Activated CD8-positive, alpha-beta memory T cell treated with anti-CD3 and anti-CD28 coated beads, Interleukin-2, amount 10 ng/mL, durations not matched to agents 7 days and 5 days (primary cell): ENCODE measurements around the gene CCDC126. TPM values are rescaled to one million over a fixed set of nuclear protein-coding genes. Genes with fewer than 3 reads are reported as not detected.

ENCODE experiments used
- ATAC-seq: fragments of 150-1000 bp; cut with Tn5 transposase; one replicate; pipeline ENCODE4 v1.10.0; 2021; ENCODE audit warnings: moderate library complexity
- CTCF ChIA-PET: fragments of 350-600 bp; sonication (Branson Sonifier 250); formaldehyde crosslinking; loops from one replicate; lab custom pipeline; 2021; ENCODE audit warnings: antibody characterized with exemption; lab: Charles Lee
- DNase-seq: peaks from one replicate; pipeline ENCODE4 v3.0.0-alpha.2; 2020
- H3K27ac Mint-ChIP-seq: one replicate; pipeline ENCODE4 v1.8.0; 2021; ENCODE audit warnings: mild to moderate bottlenecking, mixed read lengths
- H3K27me3 Mint-ChIP-seq: one replicate; pipeline ENCODE4 v1.8.0; 2021; ENCODE audit warnings: mixed read lengths
- H3K36me3 Mint-ChIP-seq: one replicate; pipeline ENCODE4 v1.8.0; 2021; ENCODE audit warnings: mild to moderate bottlenecking, mixed read lengths
- H3K4me1 Mint-ChIP-seq: one replicate; pipeline ENCODE4 v1.8.0; 2021; ENCODE audit warnings: mixed read lengths
- H3K4me3 Mint-ChIP-seq: one replicate; pipeline ENCODE4 v1.8.0; 2021; ENCODE audit warnings: mild to moderate bottlenecking, moderate library complexity, mixed read lengths
- H3K9me3 Mint-ChIP-seq: one replicate; pipeline ENCODE4 v1.8.0; 2022; ENCODE audit warnings: low read depth, mixed read lengths
- total RNA-seq, 2 experiments: library from RNA; stranded (reverse); gene quantifications; one replicate each; pipeline ENCODE4 v1.2.3, GENCODE V29; 2021

The CCDC126 gene
- total RNA-seq, 2 experiments from 2014 or later = 8.0 to 8.1 TPM

GRCh38 chr7:23603632-23604295, 6.6 kb downstream of the CCDC126 start:
- ATAC-seq (no peak), DNase-seq (no peak)
- no peaks in the 10 kb centered on the region for H3K9me3 Mint-ChIP-seq
- H3K4me1 Mint-ChIP-seq = peaks cover 9% of the 10 kb centered on the region
- no peak overlapping the region for H3K4me3 Mint-ChIP-seq
- H3K27me3 Mint-ChIP-seq = no peaks in the 10 kb centered on the region
- CTCF ChIA-PET = interaction anchor here (1.5 kb wide), 1 partner anchor 9 kb away, joined by 3 read pairs; no protein-coding TSS in a partner anchor
- peaks cover 5% of the 10 kb centered on the region for H3K36me3 Mint-ChIP-seq
- no peak overlapping the region for H3K27ac Mint-ChIP-seq

DNA sequence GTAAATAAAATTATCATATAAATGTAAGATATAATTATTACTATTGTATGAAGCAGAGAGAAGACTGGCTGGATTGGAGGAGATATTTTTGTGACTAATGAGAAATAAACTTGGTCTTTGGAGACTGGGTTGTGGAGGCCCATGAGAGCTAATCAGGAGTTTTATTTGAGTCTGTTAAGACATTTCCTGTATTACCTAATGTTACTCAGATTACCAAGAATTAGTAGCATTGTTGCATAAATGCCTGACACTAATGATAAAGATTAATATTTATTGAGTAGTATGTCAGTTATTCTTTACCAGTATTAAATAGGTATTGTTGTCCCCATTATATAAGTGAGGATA, 7.1 kb downstream of the CCDC126 start:
- CTCF ChIA-PET = interaction anchor here (1.5 kb wide), 1 partner anchor 10 kb away, joined by 3 read pairs; no protein-coding TSS in a partner anchor
- Mint-ChIP-seq H3K4me1 (peaks cover 5% of the 10 kb centered on the region), H3K27me3 (no peaks in the 10 kb centered on the region), H3K27ac (no peak overlapping the region), H3K4me3 (no peak overlapping the region), H3K9me3 (no peaks in the 10 kb centered on the region), H3K36me3 (peaks cover 5% of the 10 kb centered on the region)
- ATAC-seq (no peak), DNase-seq (no peak)

GRCh38 chr7:23607130-23607529, 9.9 kb downstream of the CCDC126 start:
- Mint-ChIP-seq H3K4me3 (no peak overlapping the region), H3K36me3 (peaks cover 9% of the 10 kb centered on the region), H3K9me3 (no peaks in the 10 kb centered on the region), H3K4me1 (no peaks in the 10 kb centered on the region), H3K27ac (no peak overlapping the region), H3K27me3 (no peaks in the 10 kb centered on the region)
- CTCF ChIA-PET = no interaction called here
- DNase-seq (no peak), ATAC-seq (no peak)

DNA sequence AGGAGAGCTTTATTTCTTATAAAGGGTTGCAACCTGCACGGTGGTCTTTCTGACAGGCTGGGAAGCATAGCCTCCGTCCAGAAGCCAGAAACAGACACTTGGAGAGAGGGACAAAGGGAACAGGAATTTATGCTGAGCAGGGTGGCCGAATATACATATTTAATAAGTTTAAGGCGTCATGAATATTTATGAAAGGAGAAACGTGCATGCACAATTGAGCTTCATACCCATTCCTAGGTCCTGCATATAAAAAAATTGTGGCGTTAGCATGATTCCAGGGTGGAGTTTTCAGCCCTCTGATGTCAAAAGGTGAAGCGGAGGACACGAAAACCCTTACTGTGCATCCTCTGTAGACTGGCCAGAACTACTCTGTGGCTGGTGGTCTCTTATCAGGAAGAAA, 10.7 kb downstream of the CCDC126 start:
- ATAC-seq (no peak), DNase-seq (no peak)
- Mint-ChIP-seq H3K4me3 (no peak overlapping the region), H3K4me1 (no peaks in the 10 kb centered on the region), H3K36me3 (peaks cover 12% of the 10 kb centered on the region), H3K9me3 (no peaks in the 10 kb centered on the region), H3K27me3 (no peaks in the 10 kb centered on the region), H3K27ac (no peak overlapping the region)
- CTCF ChIA-PET = no interaction called here

GRCh38 chr7:23615331-23615730, 18.1 kb downstream of the CCDC126 start:
- Mint-ChIP-seq H3K27ac (no peak overlapping the region), H3K27me3 (no peaks in the 10 kb centered on the region), H3K4me3 (no peak overlapping the region), H3K4me1 (no peaks in the 10 kb centered on the region), H3K9me3 (peaks cover 11% of the 10 kb centered on the region), H3K36me3 (peaks cover 53% of the 10 kb centered on the region)
- ATAC-seq (no peak), DNase-seq (no peak)
- CTCF ChIA-PET = no interaction called here

DNA sequence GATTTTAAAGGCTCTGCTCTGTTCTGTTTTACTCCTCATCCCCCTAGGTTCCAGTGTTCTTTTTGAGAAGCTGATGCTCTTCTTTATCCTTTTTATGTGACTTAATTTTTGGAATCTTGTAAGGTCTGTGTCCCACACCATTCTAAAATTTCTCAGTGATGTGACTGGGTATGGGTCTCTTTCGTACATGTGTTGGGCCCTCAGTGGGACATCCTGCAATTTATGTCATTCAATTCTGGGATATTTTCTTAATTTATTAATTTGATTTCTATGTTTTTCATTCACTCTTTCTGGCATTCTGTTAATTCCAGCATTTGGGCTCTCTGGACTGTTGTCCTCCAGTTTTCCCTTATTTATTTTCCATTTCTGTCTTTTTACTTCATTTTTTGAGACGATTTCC, 19.4 kb downstream of the CCDC126 start:
- DNase-seq (no peak), ATAC-seq (no peak)
- Mint-ChIP-seq H3K27ac (no peak overlapping the region), H3K4me1 (no peaks in the 10 kb centered on the region), H3K9me3 (peaks cover 11% of the 10 kb centered on the region), H3K36me3 (peaks cover 50% of the 10 kb centered on the region), H3K4me3 (no peak overlapping the region), H3K27me3 (no peaks in the 10 kb centered on the region)
- CTCF ChIA-PET = no interaction called here

DNA sequence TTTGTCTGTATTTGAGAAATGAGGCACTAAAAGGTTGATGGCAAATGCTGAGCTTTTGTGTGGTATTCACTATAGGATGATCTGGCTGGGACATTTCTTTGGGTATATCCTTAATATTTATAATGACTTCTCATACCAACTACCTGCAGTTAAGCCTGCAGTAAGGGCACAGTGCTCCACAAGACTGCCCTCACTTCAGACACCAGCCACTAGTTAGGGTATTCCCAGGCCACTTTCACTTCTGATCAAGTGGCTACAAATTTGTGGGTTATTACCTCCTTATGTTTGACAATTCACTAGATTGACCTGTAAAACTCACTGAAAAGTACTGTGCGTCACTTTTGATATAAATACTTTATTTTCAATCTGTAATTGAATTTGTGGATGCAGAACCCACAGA, 20.3 kb downstream of the CCDC126 start:
- no peak overlapping the region for H3K4me3 Mint-ChIP-seq
- ATAC-seq = no peak
- no peak overlapping the region for H3K27ac Mint-ChIP-seq
- peaks cover 50% of the 10 kb centered on the region for H3K36me3 Mint-ChIP-seq
- H3K9me3 Mint-ChIP-seq = peaks cover 11% of the 10 kb centered on the region
- no peaks in the 10 kb centered on the region for H3K27me3 Mint-ChIP-seq
- CTCF ChIA-PET = no interaction called here
- H3K4me1 Mint-ChIP-seq = no peaks in the 10 kb centered on the region
- DNase-seq = no peak

- H3K27ac Mint-ChIP-seq = no peak overlapping the region
- no peaks in the 10 kb centered on the region for H3K27me3 Mint-ChIP-seq
- H3K4me1 Mint-ChIP-seq = no peaks in the 10 kb centered on the region
- no peak overlapping the region for H3K4me3 Mint-ChIP-seq
- peaks cover 11% of the 10 kb centered on the region for H3K9me3 Mint-ChIP-seq
- ATAC-seq (no peak), DNase-seq (no peak)
- CTCF ChIA-PET = no interaction called here
- H3K36me3 Mint-ChIP-seq = peaks cover 45% of the 10 kb centered on the region
Observed at GRCh38 chr7:23618241-23618640, 21.1 kb downstream of the CCDC126 start.

DNA sequence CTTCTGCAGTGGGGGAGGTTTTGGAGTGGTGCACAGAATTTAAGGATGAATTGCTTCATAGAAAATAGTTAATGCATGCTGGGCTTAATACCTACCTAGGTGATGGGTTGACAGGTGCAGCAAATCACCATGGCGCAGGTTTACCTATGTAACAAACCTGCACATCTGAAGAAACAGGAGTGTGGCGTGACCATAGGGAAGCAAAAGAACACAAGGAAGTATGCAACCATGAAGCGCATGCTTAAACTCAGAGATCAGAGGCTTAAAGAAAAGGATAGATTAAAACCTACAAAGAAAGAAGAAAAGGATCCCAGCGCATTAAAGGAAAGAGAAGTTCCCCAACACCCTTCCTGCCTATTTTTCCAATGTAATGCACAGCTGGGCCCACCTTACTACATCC, 22.0 kb downstream of the CCDC126 start:
- CTCF ChIA-PET = no interaction called here
- Mint-ChIP-seq H3K36me3 (peaks cover 39% of the 10 kb centered on the region), H3K27me3 (no peaks in the 10 kb centered on the region), H3K27ac (no peak overlapping the region), H3K9me3 (peaks cover 11% of the 10 kb centered on the region), H3K4me1 (no peaks in the 10 kb centered on the region), H3K4me3 (no peak overlapping the region)
- ATAC-seq (no peak), DNase-seq (no peak)

DNA sequence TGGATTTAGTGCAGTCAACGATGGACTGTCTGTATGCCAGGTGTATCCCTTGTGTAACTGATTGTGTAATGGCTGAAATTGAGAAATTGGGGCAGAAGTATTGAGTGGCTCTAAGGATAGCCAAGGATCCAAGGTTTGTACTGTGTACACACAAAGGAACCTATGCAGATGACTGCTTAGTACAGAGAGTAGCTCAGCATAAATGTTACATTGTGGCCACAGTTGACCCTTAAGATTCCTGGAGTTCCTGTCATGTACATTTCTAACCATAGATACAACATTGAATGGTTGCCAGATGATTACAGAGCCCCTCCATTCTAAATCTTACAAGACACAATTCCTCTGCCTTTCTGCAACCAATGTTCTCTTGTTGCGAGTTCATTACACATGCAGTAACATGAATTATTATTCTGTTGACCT, 25.3 kb downstream of the CCDC126 start:
- Mint-ChIP-seq H3K27me3 (no peaks in the 10 kb centered on the region), H3K36me3 (peaks cover 16% of the 10 kb centered on the region), H3K4me3 (no peak overlapping the region), H3K9me3 (peaks cover 5% of the 10 kb centered on the region), H3K4me1 (no peaks in the 10 kb centered on the region), H3K27ac (no peak overlapping the region)
- DNase-seq (no peak), ATAC-seq (no peak)
- CTCF ChIA-PET = interaction anchor here (0.7 kb wide), 1 partner anchor 52 kb away, joined by 3 read pairs; no protein-coding TSS in a partner anchor

DNA sequence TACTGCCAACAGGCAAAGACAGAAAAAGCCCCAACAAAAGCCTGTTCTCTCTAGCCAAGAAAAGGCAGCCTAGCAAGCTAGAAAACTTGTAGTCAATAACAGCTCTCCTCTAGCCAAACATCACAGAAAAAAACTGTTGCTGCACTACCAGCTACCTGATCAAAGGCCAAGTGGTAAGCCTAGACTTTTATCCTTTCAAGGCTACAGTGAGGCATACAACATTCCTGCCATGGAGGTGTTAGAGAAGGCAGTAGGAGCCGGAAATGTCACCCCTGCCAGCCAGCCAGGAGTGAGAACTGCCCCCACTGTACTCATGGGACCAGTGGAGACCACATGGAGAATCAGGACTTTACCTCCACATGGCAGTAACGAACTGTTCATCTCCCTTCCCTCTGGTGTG, 31.2 kb downstream of the CCDC126 start:
- CTCF ChIA-PET = no interaction called here
- H3K27ac Mint-ChIP-seq = no peak overlapping the region
- H3K4me3 Mint-ChIP-seq = no peak overlapping the region
- no peaks in the 10 kb centered on the region for H3K27me3 Mint-ChIP-seq
- no peaks in the 10 kb centered on the region for H3K4me1 Mint-ChIP-seq
- DNase-seq (no peak), ATAC-seq (no peak)
- H3K9me3 Mint-ChIP-seq = no peaks in the 10 kb centered on the region
- H3K36me3 Mint-ChIP-seq = peaks cover 3% of the 10 kb centered on the region

DNA sequence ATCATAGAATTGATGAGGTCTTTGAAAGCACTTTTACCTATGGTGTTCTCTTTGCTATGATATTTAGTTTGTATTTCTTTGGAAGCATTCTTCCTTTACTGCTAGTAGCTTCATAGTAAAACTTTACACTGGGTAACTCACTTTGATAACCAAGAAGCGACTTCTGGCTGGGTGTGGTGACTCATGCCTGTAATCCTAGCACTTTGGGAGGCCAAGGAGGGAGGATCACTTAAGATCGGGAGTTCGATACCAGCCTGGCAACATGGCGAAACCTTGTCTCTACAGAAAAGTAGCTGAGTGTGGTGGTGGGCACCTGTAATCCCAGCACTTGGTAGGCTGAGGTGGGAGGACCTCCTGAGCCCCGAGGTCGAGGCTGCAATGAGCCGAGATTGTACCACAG, 36.2 kb downstream of the CCDC126 start:
- CTCF ChIA-PET = no interaction called here
- H3K9me3 Mint-ChIP-seq = no peaks in the 10 kb centered on the region
- H3K36me3 Mint-ChIP-seq = peaks cover 6% of the 10 kb centered on the region
- no peaks in the 10 kb centered on the region for H3K4me1 Mint-ChIP-seq
- H3K4me3 Mint-ChIP-seq = no peak overlapping the region
- no peak overlapping the region for H3K27ac Mint-ChIP-seq
- ATAC-seq (no peak), DNase-seq (no peak)
- no peaks in the 10 kb centered on the region for H3K27me3 Mint-ChIP-seq

GRCh38 chr7:23645822-23646221, 48.6 kb downstream of the CCDC126 start:
- H3K4me3 Mint-ChIP-seq = no peak overlapping the region
- no peak overlapping the region for H3K27ac Mint-ChIP-seq
- ATAC-seq (no peak), DNase-seq (no peak)
- no peaks in the 10 kb centered on the region for H3K4me1 Mint-ChIP-seq
- no peaks in the 10 kb centered on the region for H3K27me3 Mint-ChIP-seq
- no peaks in the 10 kb centered on the region for H3K9me3 Mint-ChIP-seq
- CTCF ChIA-PET = no interaction called here
- no peaks in the 10 kb centered on the region for H3K36me3 Mint-ChIP-seq

- Mint-ChIP-seq H3K27me3 (no peaks in the 10 kb centered on the region), H3K4me1 (no peaks in the 10 kb centered on the region), H3K27ac (no peak overlapping the region), H3K4me3 (no peak overlapping the region), H3K36me3 (peaks cover 1% of the 10 kb centered on the region), H3K9me3 (peaks cover 17% of the 10 kb centered on the region)
- CTCF ChIA-PET = no interaction called here
- DNase-seq (no peak), ATAC-seq (no peak)
Observed at GRCh38 chr7:23653942-23654341, 56.8 kb downstream of the CCDC126 start.
